DOHH2 (cell line): ENCODE data around the gene ESAM.

ENCODE experiments used
- H3F3A ChIP-seq: fragments of 200-600 bp; sonication (generic), shearing (Covaris generic); 2 replicates; pipeline ENCODE4 v1.6.0; 2016; ENCODE audit warnings: antibody characterized with exemption, mild to moderate bottlenecking; ENCODE audit not compliant: control insufficient read depth, insufficient read depth
- H3K27ac ChIP-seq: fragments of 200-600 bp; sonication (generic); 2 replicates; pipeline ENCODE4 v1.5.1; 2014; ENCODE audit warnings: low read depth, mild to moderate bottlenecking, low read length, moderate library complexity
- H3K27me3 ChIP-seq: fragments of 200-600 bp; sonication (generic); 2 replicates; pipeline ENCODE4 v1.6.1; 2014; ENCODE audit warnings: mild to moderate bottlenecking, low read length, mixed read lengths; ENCODE audit not compliant: control insufficient read depth
- H3K36me3 ChIP-seq: fragments of 200-600 bp; sonication (generic); 2 replicates; pipeline ENCODE4 v1.6.1; 2014; ENCODE audit warnings: mild to moderate bottlenecking, low read length, moderate library complexity, mixed read lengths; ENCODE audit not compliant: control insufficient read depth
- H3K4me1 ChIP-seq: fragments of 200-600 bp; sonication (generic); 2 replicates; pipeline ENCODE4 v1.6.1; 2014; ENCODE audit warnings: mild to moderate bottlenecking, low read length, mixed read lengths; ENCODE audit not compliant: control insufficient read depth
- H3K4me2 ChIP-seq: fragments of 200-600 bp; sonication (generic); 2 replicates; pipeline ENCODE4 v1.6.0; 2014; ENCODE audit warnings: mild to moderate bottlenecking, low read length, moderate library complexity
- H3K4me3 ChIP-seq: fragments of 200-600 bp; sonication (generic); 2 replicates; pipeline ENCODE4 v1.5.1; 2014; ENCODE audit warnings: mild to moderate bottlenecking, low read length, mixed read lengths
- H3K79me2 ChIP-seq: fragments of 200-600 bp; sonication (generic); 2 replicates; pipeline ENCODE4 v1.6.1; 2014; ENCODE audit warnings: mild to moderate bottlenecking, low read length, mixed read lengths; ENCODE audit not compliant: control insufficient read depth
- H3K9me2 ChIP-seq: fragments of 200-600 bp; sonication (generic); replicated peaks from 2 replicates; pipeline ENCODE4 v1.6.1; 2014; ENCODE audit warnings: mild to moderate bottlenecking, low read length, mixed read lengths; ENCODE audit not compliant: control insufficient read depth
- H3K9me3 ChIP-seq: fragments of 200-600 bp; sonication (generic); 2 replicates; pipeline ENCODE4 v1.6.1; 2014; ENCODE audit warnings: antibody characterized with exemption, low read length, mixed read lengths; ENCODE audit not compliant: control insufficient read depth, insufficient read depth
- H4K20me1 ChIP-seq: fragments of 200-600 bp; sonication (generic); 2 replicates; pipeline ENCODE4 v1.6.0; 2014; ENCODE audit warnings: low read depth, mild to moderate bottlenecking, antibody characterized with exemption, low read length, moderate library complexity; ENCODE audit not compliant: control insufficient read depth, insufficient read depth
- EZH2phosphoT487 ChIP-seq: fragments of 200-600 bp; sonication (generic); IDR thresholded peaks from 2 replicates; pipeline ENCODE4 v1.6.1; 2017; ENCODE audit warnings: borderline replicate concordance, mild to moderate bottlenecking, antibody characterized with exemption, low read length, moderate library complexity, mixed read lengths
- TF ChIP-seq, protein P1 (sequence below): fragments of 200-600 bp; sonication (generic); IDR thresholded peaks from one replicate; pipeline ENCODE4 v1.5.1; 2014; ENCODE audit warnings: antibody characterized with exemption, mild to moderate bottlenecking, low read depth, low read length; ENCODE audit not compliant: poor library complexity, severe bottlenecking

ESAM gene

DNA sequence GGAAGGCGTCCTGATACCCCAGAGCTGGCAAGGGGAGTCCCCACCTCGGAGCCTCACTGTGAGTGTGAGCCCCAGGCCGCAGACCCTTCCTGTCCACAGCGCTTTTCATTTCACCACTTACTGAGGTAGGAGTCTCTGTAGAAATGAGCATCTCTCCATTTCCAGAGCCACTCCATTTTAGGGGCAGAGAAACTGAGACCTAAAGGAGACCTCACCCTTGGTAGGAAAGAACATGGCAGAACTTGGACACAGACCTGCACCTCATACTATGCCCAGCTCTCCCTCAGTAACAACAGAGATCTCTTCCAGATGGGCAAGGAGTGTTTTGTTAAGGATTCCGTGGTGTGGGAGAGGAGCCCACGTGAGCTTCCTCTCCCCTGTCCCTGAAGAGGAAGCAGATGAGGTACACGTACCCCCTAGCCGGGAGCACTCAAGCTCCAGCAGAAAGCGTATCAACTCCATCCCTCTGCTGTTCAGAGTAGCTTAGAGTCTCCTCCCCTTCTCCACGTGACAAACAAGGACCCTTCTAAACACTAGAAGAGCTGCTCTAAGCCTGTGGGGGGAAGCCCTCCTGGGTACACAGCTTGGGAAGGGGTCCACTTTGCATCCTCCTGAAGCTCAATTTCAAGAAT lies 9.5 kb downstream of the ESAM start:
- Histone ChIP-seq H3K9me2 (no peaks in the 10 kb centered on the region), H3K9me3 (no peaks in the 10 kb centered on the region), H3K79me2 (no peaks in the 10 kb centered on the region), H3K4me3 (no peak overlapping the region), H4K20me1 (no peaks in the 10 kb centered on the region), H3K4me1 (peaks cover 18% of the 10 kb centered on the region), H3K36me3 (no peaks in the 10 kb centered on the region), H3F3A (peaks cover 4% of the 10 kb centered on the region), H3K27ac (no peak overlapping the region), H3K27me3 (peaks cover 10% of the 10 kb centered on the region), H3K4me2 (peak overlapping the region; percentile 6)
- TF ChIP-seq, protein P1, sequence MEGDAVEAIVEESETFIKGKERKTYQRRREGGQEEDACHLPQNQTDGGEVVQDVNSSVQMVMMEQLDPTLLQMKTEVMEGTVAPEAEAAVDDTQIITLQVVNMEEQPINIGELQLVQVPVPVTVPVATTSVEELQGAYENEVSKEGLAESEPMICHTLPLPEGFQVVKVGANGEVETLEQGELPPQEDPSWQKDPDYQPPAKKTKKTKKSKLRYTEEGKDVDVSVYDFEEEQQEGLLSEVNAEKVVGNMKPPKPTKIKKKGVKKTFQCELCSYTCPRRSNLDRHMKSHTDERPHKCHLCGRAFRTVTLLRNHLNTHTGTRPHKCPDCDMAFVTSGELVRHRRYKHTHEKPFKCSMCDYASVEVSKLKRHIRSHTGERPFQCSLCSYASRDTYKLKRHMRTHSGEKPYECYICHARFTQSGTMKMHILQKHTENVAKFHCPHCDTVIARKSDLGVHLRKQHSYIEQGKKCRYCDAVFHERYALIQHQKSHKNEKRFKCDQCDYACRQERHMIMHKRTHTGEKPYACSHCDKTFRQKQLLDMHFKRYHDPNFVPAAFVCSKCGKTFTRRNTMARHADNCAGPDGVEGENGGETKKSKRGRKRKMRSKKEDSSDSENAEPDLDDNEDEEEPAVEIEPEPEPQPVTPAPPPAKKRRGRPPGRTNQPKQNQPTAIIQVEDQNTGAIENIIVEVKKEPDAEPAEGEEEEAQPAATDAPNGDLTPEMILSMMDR: no peak
- no peak for TF ChIP-seq EZH2phosphoT487

DNA sequence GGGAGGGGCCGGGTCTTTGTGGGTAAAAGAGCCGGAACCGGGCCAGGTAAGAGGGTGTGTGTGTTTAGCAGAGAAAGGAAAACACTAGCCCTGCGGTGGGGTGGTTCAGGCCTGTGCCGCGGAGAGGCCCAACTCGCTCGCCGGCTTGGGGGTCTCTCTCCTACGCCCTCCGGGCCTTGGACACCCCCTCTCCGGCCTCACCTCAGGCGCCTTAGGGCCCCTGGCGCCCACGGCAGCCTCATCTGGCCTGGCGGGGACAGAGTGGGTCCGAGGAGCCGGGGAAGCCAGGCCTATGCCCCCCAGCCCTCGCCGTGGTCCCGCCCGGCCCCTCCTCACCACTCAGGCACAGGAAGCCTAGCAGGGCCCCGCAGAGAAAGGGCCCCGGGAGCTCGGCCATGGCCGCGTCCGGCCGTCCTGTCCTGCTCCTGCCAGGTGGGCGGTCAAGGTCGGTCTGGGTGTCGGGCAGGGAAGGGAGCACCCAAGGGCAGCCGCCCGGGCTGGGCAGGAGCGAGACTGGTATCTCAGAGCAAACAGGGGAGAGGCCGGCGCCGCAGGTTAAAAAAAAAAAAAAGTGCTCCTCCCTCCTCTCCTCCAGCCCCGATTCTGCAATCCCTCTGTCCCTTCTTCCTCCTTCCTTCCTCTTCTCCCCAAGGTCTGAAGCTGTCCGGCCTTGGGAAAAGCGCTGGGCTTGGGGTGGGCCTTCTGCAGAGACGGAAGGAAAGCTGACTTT lies 10.2 kb downstream of the ESAM start, which contains the start of gene VSIG2:
Gene VSIG2, minus strand, starts transcription at position 515 of the 730 bp plus-strand sequence. Its CDS starts 118 bp downstream, at position 397.
- H3K9me3 ChIP-seq: no peaks in the 10 kb centered on the region
- H4K20me1 ChIP-seq: no peaks in the 10 kb centered on the region
- H3K27ac ChIP-seq: no peak within 1 kb of the TSS
- H3F3A ChIP-seq: peaks cover 4% of the 10 kb centered on the region
- H3K36me3 ChIP-seq: no peaks in the 10 kb centered on the region
- no peaks in the 10 kb centered on the region for H3K9me2 ChIP-seq
- H3K27me3 ChIP-seq: peaks cover 7% of the 10 kb centered on the region; the same call in 1 of the 2 replicates
- no peak for TF ChIP-seq EZH2phosphoT487
- TF ChIP-seq, protein P1: no peak
- H3K4me1 ChIP-seq: peaks cover 24% of the 10 kb centered on the region
- H3K4me3 ChIP-seq: no peak within 1 kb of the TSS
- H3K79me2 ChIP-seq: no peaks in the 10 kb centered on the region
- H3K4me2 ChIP-seq: peak within 1 kb of the TSS; percentile 6

DNA sequence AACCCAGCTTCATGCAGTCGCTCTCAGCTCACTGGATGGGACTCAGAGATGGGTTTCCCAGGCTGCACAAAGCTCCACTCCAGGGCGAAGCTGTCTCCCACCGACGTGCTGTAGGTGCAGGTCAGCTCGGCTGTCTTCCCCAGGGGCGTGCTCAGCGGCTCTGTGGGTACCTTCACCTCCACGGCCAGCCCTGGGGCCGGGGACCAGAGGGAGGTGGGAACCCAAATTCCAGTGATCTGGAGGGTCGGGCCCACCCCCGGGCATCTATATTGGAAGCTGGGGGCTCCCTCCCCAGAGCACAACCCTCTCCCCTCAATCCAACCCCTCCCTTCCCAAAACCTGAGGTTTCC lies 10.7 kb downstream of the ESAM start:
- H3F3A ChIP-seq: peaks cover 4% of the 10 kb centered on the region
- H3K27ac ChIP-seq: no peak overlapping the region
- H3K27me3 ChIP-seq: peaks cover 7% of the 10 kb centered on the region; the same call in 1 of the 2 replicates
- H3K4me2 ChIP-seq: no peak overlapping the region
- TF ChIP-seq, protein P1: no peak
- no peak for TF ChIP-seq EZH2phosphoT487
- no peaks in the 10 kb centered on the region for H3K9me2 ChIP-seq
- H3K79me2 ChIP-seq: no peaks in the 10 kb centered on the region
- H4K20me1 ChIP-seq: no peaks in the 10 kb centered on the region
- H3K9me3 ChIP-seq: no peaks in the 10 kb centered on the region
- peaks cover 27% of the 10 kb centered on the region for H3K4me1 ChIP-seq
- no peaks in the 10 kb centered on the region for H3K36me3 ChIP-seq
- H3K4me3 ChIP-seq: no peak overlapping the region
